ENCODE measurements around the gene MARCKSL1. TPM values are rescaled to one million over a fixed set of nuclear protein-coding genes. Genes with fewer than 3 reads are reported as not detected.

Gene MARCKSL1
- polyA plus RNA-seq, 1 donor from 2014 or later: 694 TPM

DNA sequence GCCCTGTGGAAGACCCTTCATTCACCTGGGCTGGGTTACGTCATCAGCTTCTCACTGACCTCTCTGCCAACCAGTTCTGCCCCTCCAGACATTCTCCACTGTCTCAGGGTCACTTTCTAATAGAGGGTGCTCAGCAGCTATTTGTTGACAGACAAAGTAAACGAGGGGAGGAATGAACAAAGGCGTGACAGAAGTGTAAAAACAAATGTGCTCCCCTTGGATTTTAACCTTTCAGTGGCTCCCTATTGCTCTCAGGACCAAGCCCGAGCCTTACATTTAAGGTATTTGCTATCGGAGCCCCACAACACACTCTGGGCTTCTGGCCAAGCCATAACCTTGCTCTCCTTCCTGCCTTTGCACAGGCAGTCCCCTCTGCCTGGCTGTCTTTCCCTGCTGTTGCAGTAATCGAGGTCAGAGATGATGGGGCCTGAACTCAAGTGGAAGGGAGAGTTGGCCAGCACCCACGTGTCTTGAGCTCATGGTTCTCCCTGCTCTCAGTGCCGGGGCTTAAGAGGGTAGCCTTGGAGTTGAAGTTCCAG lies 9.3 kb upstream of the MARCKSL1 start:
- no peak overlapping the region for H2AFZ ChIP-seq (ENCODE audit: low read depth, low read length)

DNA sequence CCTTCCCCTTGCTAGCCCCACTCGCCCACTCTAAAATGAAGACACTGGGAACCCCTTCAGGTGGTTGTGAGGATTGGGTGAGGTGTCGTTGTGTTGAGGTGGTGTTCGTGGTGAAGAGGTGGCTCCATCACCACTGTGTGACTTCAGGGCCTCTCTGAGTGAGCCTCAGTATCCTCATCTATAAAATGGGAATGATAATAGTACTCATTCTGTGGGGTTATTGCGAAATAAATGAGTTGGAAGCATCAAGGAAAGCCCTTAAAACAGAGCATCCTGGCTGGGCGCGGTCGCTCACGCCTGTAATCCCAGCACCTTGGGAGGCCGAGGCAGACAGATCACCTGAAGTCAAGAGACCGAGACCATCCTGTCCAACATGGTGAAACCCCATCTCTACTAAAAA lies 6.7 kb upstream of the MARCKSL1 start:
- H3F3A ChIP-seq (ENCODE audit: insufficient read depth, low read length, poor library complexity, severe bottlenecking): no peaks in the 10 kb centered on the region
- no peaks in the 10 kb centered on the region for H3K27me3 ChIP-seq (ENCODE audit: insufficient read depth, low read depth, low read length)
- no peaks in the 10 kb centered on the region for H3K9me2 ChIP-seq (ENCODE audit: insufficient read depth, low read length)
- no peaks in the 10 kb centered on the region for H4K20me1 ChIP-seq (ENCODE audit: insufficient read depth)
- no peaks in the 10 kb centered on the region for H3K36me3 ChIP-seq (ENCODE audit: insufficient read depth, low read length)
- H3K27ac ChIP-seq (ENCODE audit: low read length): no peak overlapping the region
- H3K9me3 ChIP-seq (ENCODE audit: low read length): no peaks in the 10 kb centered on the region
- H2AFZ ChIP-seq (ENCODE audit: low read depth, low read length): no peak overlapping the region
- H3K9ac ChIP-seq (ENCODE audit: low read length): no peak overlapping the region
- H3K4me2 ChIP-seq (ENCODE audit: low read length): no peak overlapping the region
- no peaks in the 10 kb centered on the region for H3K79me2 ChIP-seq (replicated peaks; ENCODE audit: insufficient read depth, low read length)
- H3K4me3 ChIP-seq (ENCODE audit: low read length): no peak overlapping the region
- TF ChIP-seq CTCF (IDR thresholded peaks at IDR 0.05; ENCODE audit: poor library complexity, severe bottlenecking) (no peak), SMC3 (conservative IDR thresholded peaks at IDR 0.05; ENCODE audit: poor library complexity) (no peak), REST (IDR thresholded peaks at IDR 0.05; ENCODE audit: borderline replicate concordance) (no peak), MXI1 (conservative IDR thresholded peaks at IDR 0.05; ENCODE audit: poor library complexity, severe bottlenecking) (no peak), EZH2 (IDR thresholded peaks at IDR 0.05; ENCODE audit: borderline replicate concordance, insufficient read depth, low read length, poor library complexity, severe bottlenecking) (no peak), POLR2AphosphoS5 (IDR thresholded peaks at IDR 0.05) (no peak)

More for the DNA sequence above, 9.3 kb upstream of the MARCKSL1 start:
- Histone ChIP-seq H3K9ac (ENCODE audit: low read length) (no peak overlapping the region), H3K27ac (ENCODE audit: low read length) (no peak overlapping the region), H3K27me3 (ENCODE audit: insufficient read depth, low read depth, low read length) (no peaks in the 10 kb centered on the region), H3K36me3 (ENCODE audit: insufficient read depth, low read length) (no peaks in the 10 kb centered on the region), H4K20me1 (ENCODE audit: insufficient read depth) (no peaks in the 10 kb centered on the region), H3K9me2 (ENCODE audit: insufficient read depth, low read length) (no peaks in the 10 kb centered on the region), H3K79me2 (replicated peaks; ENCODE audit: insufficient read depth, low read length) (no peaks in the 10 kb centered on the region), H3K4me2 (ENCODE audit: low read length) (no peak overlapping the region), H3F3A (ENCODE audit: insufficient read depth, low read length, poor library complexity, severe bottlenecking) (no peaks in the 10 kb centered on the region), H3K4me3 (ENCODE audit: low read length) (no peak overlapping the region), H3K9me3 (ENCODE audit: low read length) (no peaks in the 10 kb centered on the region)
- TF ChIP-seq TAF1 (IDR thresholded peaks at IDR 0.05; ENCODE audit: low read depth): no peak
- TF ChIP-seq REST (IDR thresholded peaks at IDR 0.05; ENCODE audit: borderline replicate concordance): no peak
- no peak for TF ChIP-seq SMC3 (conservative IDR thresholded peaks at IDR 0.05; ENCODE audit: poor library complexity)
- TF ChIP-seq POLR2AphosphoS5 (IDR thresholded peaks at IDR 0.05): no peak
- TF ChIP-seq MXI1 (conservative IDR thresholded peaks at IDR 0.05; ENCODE audit: poor library complexity, severe bottlenecking): no peak
- no peak for TF ChIP-seq RAD21 (conservative IDR thresholded peaks at IDR 0.05)
- no peak for TF ChIP-seq EZH2 (IDR thresholded peaks at IDR 0.05; ENCODE audit: borderline replicate concordance, insufficient read depth, low read length, poor library complexity, severe bottlenecking)
- no peak for TF ChIP-seq CTCF (IDR thresholded peaks at IDR 0.05; ENCODE audit: poor library complexity, severe bottlenecking)
- no peak for TF ChIP-seq EP300 (conservative IDR thresholded peaks at IDR 0.05; ENCODE audit: poor library complexity, severe bottlenecking)
